M059J (cell line): ENCODE data around the gene TMEM179B. TPM values are rescaled to one million over a fixed set of nuclear protein-coding genes. Genes with fewer than 3 reads are reported as not detected.
"Not testable (repeated sequence)": the region's sequence is repeated elsewhere in the genome, so short reads cannot be mapped to it uniquely, and the experiment has no call there.

Source experiments
- DNase-seq: peaks from one replicate; pipeline ENCODE4 v3.0.0-alpha.2; 2012; ENCODE audit warnings: low read depth
- total RNA-seq: library from RNA; depleted of rRNA; stranded (reverse); fragments of >200 nt; shearing (Covaris generic); gene quantifications from 2 replicates; pipeline ENCODE4 v1.2.3, GENCODE V29; 2014

Gene TMEM179B
- total RNA-seq, 1 experiment from 2014 or later: 82.1 TPM

- no peak for DNase-seq
Measured at GRCh38 chr11:62789576-62789975, 2.4 kb downstream of the TMEM179B start.

DNA sequence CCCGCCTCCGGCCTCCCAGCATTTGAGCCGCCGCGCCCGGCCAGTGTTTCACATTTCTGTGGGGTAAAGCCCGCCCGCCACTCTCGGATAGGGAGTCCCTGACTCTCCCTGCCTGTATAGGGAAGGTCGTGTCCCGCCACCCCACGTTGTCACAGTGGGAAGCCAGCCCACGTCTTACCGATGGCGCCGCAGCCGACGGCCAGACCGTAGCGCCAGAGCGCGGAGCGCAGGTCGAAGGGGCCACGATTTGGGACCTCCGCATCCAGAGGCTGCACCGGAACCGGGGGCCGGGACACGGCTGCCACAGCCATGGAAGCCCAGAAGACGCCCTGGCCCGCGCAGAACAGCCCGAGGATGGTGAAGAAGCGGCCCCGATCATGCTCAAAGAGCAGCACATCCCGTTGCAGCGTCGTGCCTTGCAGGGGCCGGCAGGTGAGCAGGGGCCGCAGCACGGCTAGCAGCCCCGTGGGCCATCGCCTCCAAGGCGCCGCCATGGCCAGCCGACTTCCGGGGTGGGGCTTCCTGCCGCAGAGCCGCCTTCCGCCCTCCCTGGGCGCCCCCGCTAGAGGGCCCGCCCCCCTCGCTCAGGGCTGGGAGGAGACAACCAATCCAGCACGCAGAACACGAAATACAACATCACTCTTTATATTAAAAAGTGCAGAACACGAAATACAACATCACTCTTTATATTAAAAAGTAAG is 4.4 kb downstream of the TMEM179B start, which contains the start of gene TMEM223:
TMEM223 (minus strand) TSS at position 506 of the 701 bp plus-strand sequence; CDS start at position 494, 12 bp downstream.
- DNase-seq: peak; percentile 82

GRCh38 chr11:62792202-62792575 is 5.0 kb downstream of the TMEM179B start:
- DNase-seq: peak; percentile 24

- no peak for DNase-seq
Measured at GRCh38 chr11:62794201-62794775, 7.1 kb downstream of the TMEM179B start.

GRCh38 chr11:62796281-62796680 is 9.1 kb downstream of the TMEM179B start:
- DNase-seq: no peak

GRCh38 chr11:62799486-62799885 is 12.3 kb downstream of the TMEM179B start:
- DNase-seq: no peak

DNA sequence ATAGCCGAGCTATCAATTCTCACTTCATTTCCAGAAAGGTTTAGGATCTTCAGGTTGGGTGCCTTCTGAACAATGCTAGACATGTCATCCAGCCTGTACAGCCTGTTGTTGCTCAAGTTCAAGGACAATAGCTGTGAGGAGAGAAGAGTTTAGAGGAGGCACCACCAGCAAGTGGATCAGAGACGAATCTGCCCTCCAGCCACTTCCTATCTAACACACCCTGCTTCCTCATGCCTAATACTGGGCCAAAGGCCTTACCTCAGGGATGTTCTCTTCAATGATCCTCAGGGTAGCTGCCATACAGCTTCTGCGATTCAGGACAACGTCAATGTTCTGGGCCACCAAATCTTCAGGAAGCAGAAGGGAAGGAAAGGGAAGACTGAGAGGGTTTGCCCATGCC is 13.9 kb downstream of the TMEM179B start:
- DNase-seq: no peak

GRCh38 chr11:62804310-62805075 is 17.3 kb downstream of the TMEM179B start:
- peak; percentile 53 for DNase-seq

DNA sequence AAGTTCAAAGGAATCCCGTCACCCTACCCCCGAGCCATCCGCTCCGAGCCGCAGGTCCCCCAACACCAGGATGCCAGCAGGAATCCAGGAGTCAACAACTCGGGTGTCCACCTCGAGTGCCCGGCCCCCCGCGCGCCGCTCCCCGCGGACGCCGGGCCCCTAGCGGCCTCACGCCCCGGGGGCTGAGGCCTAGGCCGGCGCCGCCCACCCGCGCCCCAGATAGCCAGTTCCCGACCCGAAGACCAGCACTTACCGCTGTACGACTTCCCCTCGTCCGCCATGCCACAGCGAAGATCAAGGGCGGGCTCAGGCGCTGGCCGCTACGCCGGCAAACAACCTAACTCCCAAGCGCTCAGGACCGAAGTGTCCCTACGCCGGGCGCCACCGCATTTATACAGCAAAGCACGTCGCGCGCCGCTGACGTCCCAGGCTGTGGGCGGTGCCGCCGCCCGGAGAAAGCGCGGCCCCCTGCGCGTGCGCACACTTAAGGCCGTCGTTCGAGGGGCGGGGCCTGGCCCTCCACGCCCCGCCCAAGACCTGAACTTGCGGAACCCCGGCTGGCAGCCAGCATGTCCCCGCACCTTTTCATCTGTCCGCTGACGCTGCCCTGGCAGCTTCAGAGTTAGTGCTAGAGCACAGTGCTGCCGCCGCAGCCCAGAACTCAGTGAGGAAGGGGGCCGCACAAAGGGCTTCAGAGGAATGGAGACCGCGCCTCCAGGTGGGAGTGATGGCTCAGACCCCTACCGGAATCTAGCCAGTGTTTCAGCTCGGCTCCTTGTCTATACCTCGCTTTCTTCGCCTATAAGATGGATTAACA is 18.1 kb downstream of the TMEM179B start, which contains the start of gene NXF1:
NXF1 (minus strand) TSS at position 365 of the 817 bp plus-strand sequence; CDS start at position 281, 84 bp downstream.
- peak; percentile 90 for DNase-seq

- peak; percentile 61 for DNase-seq
Measured at GRCh38 chr11:62805961-62806441, 18.8 kb downstream of the TMEM179B start.

DNA sequence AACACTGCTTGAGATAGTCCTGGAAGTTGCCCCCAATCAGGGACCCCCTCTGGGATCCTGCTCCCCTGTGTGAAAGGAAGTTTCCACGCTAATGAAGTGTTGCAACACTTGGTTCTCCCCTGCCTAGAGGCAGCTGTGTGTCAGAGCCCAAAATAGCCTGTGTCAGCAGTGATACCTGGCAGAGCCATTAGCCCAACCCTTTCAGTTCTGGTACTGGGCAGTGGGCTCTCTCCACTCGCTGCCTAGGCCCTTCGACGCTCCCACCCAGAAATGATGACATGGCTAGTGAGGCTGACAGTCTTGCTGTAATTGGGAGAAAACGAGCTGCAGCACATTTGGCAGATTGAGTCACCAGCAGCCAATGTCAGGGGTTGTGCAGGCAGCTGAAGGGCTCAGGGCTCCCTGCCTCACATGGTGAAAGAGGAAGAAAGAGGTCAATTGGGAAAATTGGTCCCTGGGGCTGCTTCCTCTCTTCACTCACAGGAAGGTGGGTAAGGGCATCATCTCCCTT is 19.5 kb downstream of the TMEM179B start:
- DNase-seq: peak; percentile 40

DNA sequence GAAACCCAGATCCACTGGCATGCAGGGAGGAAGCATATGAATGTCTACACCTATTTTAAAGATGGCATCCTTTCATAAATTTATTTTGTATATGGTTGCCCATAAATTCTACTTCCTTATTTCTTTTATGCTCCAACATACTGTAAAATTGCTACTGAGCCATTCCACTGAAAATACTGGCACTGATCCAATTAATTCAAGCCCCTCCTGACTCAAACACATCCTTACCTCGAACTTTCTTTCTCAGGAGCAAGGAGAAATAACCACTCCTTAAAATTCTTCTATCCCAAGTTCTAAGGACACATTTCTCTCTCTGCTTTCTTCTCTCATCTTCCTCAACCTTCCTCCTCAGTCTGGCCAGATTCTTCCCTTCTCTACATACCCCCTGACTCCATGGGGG is 23.5 kb downstream of the TMEM179B start:
- no peak for DNase-seq

DNA sequence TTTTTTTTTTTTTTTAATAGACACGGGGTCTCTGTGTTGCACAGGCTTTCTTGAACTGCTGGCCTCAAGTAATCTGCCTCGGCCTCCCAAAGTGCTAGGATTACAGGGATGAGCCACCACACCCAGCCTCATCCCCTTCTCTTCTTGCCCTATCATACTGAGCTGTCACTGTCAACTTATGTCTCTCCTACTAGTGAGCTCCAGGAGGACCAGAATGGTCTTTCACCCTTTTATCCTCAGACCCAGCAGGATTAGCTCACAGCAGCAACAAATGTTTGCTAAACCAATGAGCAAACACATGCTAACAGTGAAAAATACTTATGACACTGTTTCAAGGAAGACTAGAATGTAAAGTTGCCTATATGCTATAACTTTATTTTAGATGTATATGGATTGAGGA is 24.5 kb downstream of the TMEM179B start:
- DNase-seq: no peak

DNA sequence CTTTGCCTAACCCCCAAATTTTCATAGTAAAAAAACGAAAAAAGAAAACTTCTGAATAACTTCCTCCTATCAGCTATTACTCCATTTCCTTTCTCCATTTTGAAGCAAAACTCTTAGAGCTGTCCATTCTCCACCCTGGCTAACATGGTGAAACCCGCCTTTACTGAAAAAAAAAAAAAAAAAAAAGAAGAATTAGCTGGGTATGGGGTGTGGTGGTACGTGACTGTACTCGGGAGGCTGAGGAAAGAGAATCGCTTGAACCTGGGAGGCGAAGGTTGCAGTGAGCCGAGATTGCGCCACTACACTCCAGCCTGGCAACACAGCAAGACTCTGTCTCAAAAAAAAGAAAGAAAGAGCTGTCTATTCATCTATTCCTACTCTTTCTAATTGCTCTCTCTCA is 29.4 kb downstream of the TMEM179B start:
- DNase-seq: no peak

DNA sequence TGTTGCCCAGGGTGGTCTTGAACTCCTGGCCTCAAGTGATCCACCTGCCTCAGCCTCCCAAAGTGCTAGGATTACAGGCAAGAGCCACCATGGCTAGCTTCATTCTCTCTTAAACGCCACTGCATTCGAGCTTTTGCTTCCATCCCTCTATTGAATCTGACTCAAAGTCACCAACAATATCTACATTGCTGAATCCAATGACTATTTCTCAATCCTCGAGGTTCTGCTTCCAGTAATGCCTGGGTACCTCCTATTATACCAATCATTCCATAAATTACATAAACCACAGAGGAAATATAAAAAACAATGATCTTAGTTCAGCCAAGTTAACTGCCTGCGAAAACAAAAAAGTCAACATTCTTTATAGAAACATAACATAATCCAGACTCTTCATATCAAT is 29.9 kb downstream of the TMEM179B start:
- no peak for DNase-seq

DNA sequence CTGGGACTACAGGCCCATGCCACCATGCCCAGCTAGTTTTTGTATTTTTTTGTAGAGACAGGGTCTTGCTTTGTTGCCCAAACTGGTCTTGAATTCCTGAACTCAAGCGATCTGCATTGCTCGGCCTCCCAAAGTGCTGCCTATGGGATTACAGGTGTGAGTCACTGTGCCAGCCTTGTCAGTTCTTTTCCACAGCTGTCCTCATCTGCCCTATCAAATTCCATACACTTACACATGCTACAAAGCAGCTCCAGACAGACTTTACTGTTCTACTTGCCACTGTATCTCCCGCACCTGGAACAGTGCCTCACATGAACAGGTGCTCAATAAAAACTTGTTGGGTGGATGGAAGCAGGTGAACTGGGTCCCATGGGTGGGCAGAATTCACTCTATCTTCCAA is 36.5 kb downstream of the TMEM179B start:
- DNase-seq: no peak

DNA sequence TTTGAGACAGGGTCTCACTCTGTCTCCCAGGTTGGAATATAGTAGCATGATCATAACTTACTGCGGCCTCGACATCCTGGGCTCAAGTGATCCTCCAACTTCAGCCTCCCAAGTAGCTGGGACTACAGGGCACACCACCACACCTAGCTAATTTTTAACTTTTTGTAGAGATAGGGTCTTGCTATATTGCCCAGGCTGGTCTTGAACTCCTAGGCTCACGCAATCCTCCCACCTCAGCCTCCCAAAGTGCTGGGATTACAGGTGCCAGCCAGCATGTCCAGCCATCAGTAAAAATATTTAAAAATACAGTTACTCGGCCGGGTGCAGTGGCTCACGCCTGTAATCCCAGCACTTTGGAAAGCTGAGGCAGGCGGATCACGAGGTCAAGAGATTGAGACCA is 40.9 kb downstream of the TMEM179B start:
- not testable (repeated sequence) for DNase-seq

- DNase-seq: no peak
Measured at GRCh38 chr11:62830904-62831519, 43.8 kb downstream of the TMEM179B start.

DNA sequence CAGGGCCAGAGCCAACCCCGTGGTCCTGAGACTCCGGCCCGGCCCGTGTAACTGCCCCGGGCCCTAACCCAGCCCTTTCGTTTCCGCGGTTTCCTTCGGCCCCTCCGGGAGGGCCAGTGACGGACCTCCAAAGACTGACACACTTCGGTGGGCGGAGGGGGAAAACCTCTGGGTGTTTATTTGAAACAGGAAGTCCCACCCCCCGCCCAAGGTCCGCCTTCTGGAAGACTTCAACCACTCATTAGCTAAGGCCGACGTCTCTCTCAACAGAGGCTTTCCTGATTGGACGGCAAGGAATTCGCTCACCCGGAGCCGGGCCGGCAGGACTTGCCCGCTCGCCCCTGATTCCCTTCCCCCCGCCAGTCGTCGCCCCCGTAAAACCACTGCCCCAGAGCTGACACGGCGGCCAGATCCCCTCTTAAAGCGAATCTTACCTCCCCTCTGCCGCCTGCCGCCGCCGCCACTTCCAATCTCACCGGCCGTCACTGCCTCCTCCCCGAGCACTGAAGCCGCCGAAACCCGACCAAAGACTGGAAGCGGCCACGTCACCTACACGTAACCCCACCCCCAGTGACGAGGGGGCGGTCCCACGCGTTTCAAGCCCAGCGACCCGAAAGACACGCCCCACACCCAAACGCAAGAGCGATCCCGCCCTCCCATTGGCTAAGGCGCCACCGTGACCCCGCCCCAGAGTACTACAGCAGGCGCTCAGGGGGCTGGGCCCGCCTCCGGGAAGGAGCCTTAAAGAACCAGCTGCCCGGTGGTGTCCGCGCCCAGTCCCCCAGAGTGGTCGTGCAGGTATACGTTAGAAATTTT is 44.5 kb downstream of the TMEM179B start, which contains the start of gene STX5:
STX5 (minus strand) TSS at position 532 of the 816 bp plus-strand sequence. CDS start 808 bp downstream, outside the sequence.
- DNase-seq: peak; percentile 97
